GM12878 (cell line): Measurements from ENCODE around the gene CNTN4.

ENCODE experiments used
- ASH2L ChIP-seq: fragments of 300-600, 200-600 bp; sonication (generic); IDR thresholded peaks from 2 replicates; pipeline ENCODE4 v1.6.1; 2017; ENCODE audit warnings: low read depth, mild to moderate bottlenecking, borderline replicate concordance
- CEBPB ChIP-seq, 2 experiments: fragments of 150-350 bp in 1 of 2; IDR thresholded peaks; 2 replicates each; pipeline ENCODE4 v1.6.1; 2012 to 2014; ENCODE audit warnings: low read depth in 2 of 2, low read length in 2 of 2, borderline replicate concordance in 1 of 2, inconsistent platforms in 1 of 2
- CTCF ChIP-seq, 3 experiments: IDR thresholded peaks in 2 of 3; conservative IDR thresholded peaks in 1 of 3; 2 replicates each; pipeline ENCODE4 v1.5.1; 2011; ENCODE audit warnings: low read depth in 3 of 3, low read length in 3 of 3, mild to moderate bottlenecking in 3 of 3, control low read depth in 2 of 3, moderate library complexity in 2 of 3, inconsistent platforms in 1 of 3, mixed read lengths in 1 of 3; ENCODE audit not compliant: control insufficient read depth in 2 of 3, insufficient read depth in 1 of 3; ENCODE audit errors: extremely low read depth in 1 of 3
- EZH2 ChIP-seq: IDR thresholded peaks from 2 replicates; pipeline ENCODE4 v1.6.1; 2012; ENCODE audit warnings: low read depth, mild to moderate bottlenecking, control low read depth, inconsistent platforms, low read length, borderline replicate concordance; ENCODE audit not compliant: control insufficient read depth
- MAX ChIP-seq: IDR thresholded peaks from 2 replicates; pipeline ENCODE4 v1.6.1; 2012; ENCODE audit warnings: low read depth, low read length, improper control_type of control experiment
- NBN ChIP-seq: fragments of 450-650 bp; IDR thresholded peaks from 2 replicates; pipeline ENCODE4 v1.6.1; 2016
- POLR2A ChIP-seq: IDR thresholded peaks from 2 replicates; pipeline ENCODE4 v1.6.1; 2011; ENCODE audit warnings: low read depth, mild to moderate bottlenecking, low read length
- POLR2AphosphoS2 ChIP-seq: IDR thresholded peaks from 2 replicates; pipeline ENCODE4 v1.6.1; 2011; ENCODE audit warnings: low read depth, mild to moderate bottlenecking, low read length, improper control_type of control experiment, moderate library complexity
- PRDM15 ChIP-seq: fragments of 450-650 bp; formaldehyde crosslinking; IDR thresholded peaks from 2 replicates; pipeline ENCODE4 v1.4.0; 2020; ENCODE audit warnings: mild to moderate bottlenecking, moderate library complexity
- RAD21 ChIP-seq: IDR thresholded peaks from 2 replicates; pipeline ENCODE4 v1.6.1; 2011; ENCODE audit warnings: mild to moderate bottlenecking, low read depth, low read length, moderate library complexity; ENCODE audit not compliant: insufficient read depth
- SMC3 ChIP-seq: IDR thresholded peaks from 2 replicates; pipeline ENCODE4 v1.6.1; 2011; ENCODE audit warnings: low read length, improper control_type of control experiment, borderline replicate concordance
- ZBED1 ChIP-seq: IDR thresholded peaks from 2 replicates; pipeline ENCODE4 v1.6.1; 2016; ENCODE audit warnings: borderline replicate concordance
- ZSCAN29 ChIP-seq: fragments of 450-650 bp; IDR thresholded peaks from 2 replicates; pipeline ENCODE4 v1.6.1; 2017; ENCODE audit warnings: mild to moderate bottlenecking, moderate library complexity
- TF ChIP-seq, protein P1 (sequence below): fragments of 450-650 bp; conservative IDR thresholded peaks from 2 replicates; pipeline ENCODE4 v1.6.1; 2017; ENCODE audit warnings: mild to moderate bottlenecking, moderate library complexity

GRCh38 chr3:3038201-3038991 lies 939.7 kb downstream of the CNTN4 start:
- TF ChIP-seq POLR2A, result no peak
- no peak for TF ChIP-seq EZH2
- no peak for TF ChIP-seq CTCF (IDR thresholded peaks at IDR 0.05 in 2 of 3, conservative IDR thresholded peaks at IDR 0.05 in 1 of 3; ENCODE audit: control insufficient read depth in 2 of 3, extremely low read depth in 1 of 3, insufficient read depth in 1 of 3, low read depth in 3 of 3, low read length in 3 of 3)
- no peak for TF ChIP-seq SMC3
- no peak for TF ChIP-seq POLR2AphosphoS2
- no peak for TF ChIP-seq NBN
- no peak for TF ChIP-seq CEBPB (IDR thresholded peaks at IDR 0.05; ENCODE audit: borderline replicate concordance in 1 of 2, low read depth in 2 of 2, low read length in 2 of 2)
- no peak for TF ChIP-seq ASH2L
- TF ChIP-seq ZSCAN29, result no peak
- TF ChIP-seq, protein P1, sequence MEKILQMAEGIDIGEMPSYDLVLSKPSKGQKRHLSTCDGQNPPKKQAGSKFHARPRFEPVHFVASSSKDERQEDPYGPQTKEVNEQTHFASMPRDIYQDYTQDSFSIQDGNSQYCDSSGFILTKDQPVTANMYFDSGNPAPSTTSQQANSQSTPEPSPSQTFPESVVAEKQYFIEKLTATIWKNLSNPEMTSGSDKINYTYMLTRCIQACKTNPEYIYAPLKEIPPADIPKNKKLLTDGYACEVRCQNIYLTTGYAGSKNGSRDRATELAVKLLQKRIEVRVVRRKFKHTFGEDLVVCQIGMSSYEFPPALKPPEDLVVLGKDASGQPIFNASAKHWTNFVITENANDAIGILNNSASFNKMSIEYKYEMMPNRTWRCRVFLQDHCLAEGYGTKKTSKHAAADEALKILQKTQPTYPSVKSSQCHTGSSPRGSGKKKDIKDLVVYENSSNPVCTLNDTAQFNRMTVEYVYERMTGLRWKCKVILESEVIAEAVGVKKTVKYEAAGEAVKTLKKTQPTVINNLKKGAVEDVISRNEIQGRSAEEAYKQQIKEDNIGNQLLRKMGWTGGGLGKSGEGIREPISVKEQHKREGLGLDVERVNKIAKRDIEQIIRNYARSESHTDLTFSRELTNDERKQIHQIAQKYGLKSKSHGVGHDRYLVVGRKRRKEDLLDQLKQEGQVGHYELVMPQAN, result no peak
- TF ChIP-seq PRDM15 (CRISPR knock-in tag), result no peak
- TF ChIP-seq RAD21, result no peak
- TF ChIP-seq ZBED1, result no peak
- no peak for TF ChIP-seq MAX
